ENCODE results near the gene ADGRF4. TPM values are rescaled to one million over a fixed set of nuclear protein-coding genes. Genes with fewer than 3 reads are reported as not detected.

ADGRF4 gene
- total and polyA plus RNA-seq, 9 of the 15 experiments (the other 6 are each of a cell fraction or from before 2014, with no cell fraction given): not detected

DNA sequence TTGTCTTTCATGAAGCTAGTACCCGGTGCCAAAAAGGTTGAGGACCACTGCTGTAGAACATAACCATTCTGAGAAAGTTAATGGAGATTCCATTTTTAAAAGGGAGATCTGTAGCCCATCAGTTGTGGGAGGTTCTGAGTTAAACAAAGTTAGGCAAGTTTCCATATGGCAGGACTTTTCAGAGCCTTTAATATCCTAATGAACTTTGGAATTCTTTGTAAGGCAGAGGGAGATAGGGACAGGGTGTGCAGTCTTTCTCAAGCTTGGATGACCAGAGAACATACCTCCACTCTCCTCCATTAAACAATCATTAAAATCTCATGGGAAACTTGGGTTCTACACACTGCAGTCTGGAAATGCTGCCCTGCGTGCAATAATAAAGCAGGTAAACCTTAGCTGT lies 14.8 kb downstream of the ADGRF4 start:
- TF ChIP-seq ZNF239 (CRISPR knock-in tag; IDR thresholded peaks at IDR 0.05): peak; percentile 78
- no peak for TF ChIP-seq JUND (IDR thresholded peaks at IDR 0.05; ENCODE audit: borderline replicate concordance, low read depth, low read length)
- TF ChIP-seq JUND (tag; IDR thresholded peaks at IDR 0.05; ENCODE audit: borderline replicate concordance, low read depth, low read length): no peak
- Histone ChIP-seq H2AFZ (ENCODE audit: low read depth, low read length) (no peak overlapping the region), H3K36me3 (ENCODE audit: control insufficient read depth, insufficient read depth, low read length) (no peaks in the 10 kb centered on the region), H4K20me1 (replicated peaks; ENCODE audit: control insufficient read depth, insufficient read depth, low read length) (no peaks in the 10 kb centered on the region), H3K9me3 (replicated peaks; ENCODE audit: control insufficient read depth, insufficient read depth, low read depth, low read length) (no peaks in the 10 kb centered on the region), H3K79me2 (ENCODE audit: control insufficient read depth, insufficient read depth, low read length) (no peaks in the 10 kb centered on the region), H3K4me2 (ENCODE audit: insufficient read depth, low read length) (no peak overlapping the region), H3K4me1 (replicated peaks in 1 of 2; ENCODE audit: control insufficient read depth in 2 of 2, insufficient read depth in 2 of 2, low read length in 2 of 2) (no peaks in the 10 kb centered on the region), H3K4me3 (no peak overlapping the region), H3K9ac (ENCODE audit: insufficient read depth in 1 of 2, low read depth in 2 of 2, low read length in 2 of 2) (no peak overlapping the region), H3K9me1 (ENCODE audit: control insufficient read depth, insufficient read depth, low read length) (no peaks in the 10 kb centered on the region), H3K27me3 (ENCODE audit: control insufficient read depth in 2 of 2, insufficient read depth in 2 of 2, low read length in 2 of 2) (peaks cover 4 to 6% of the 10 kb centered on the region in 2 experiments; a peak in 4 of 5 replicates), H3K27ac (ENCODE audit: extremely low read depth, low read depth, low read length) (no peak overlapping the region)
- no TSS peak for BruUV-seq (replicated peaks)
- DNase-seq (ENCODE audit: extremely low read depth in 1 of 4, low spot score in 3 of 4) (no peak), ATAC-seq (no peak), FAIRE-seq (no peak)
- intact Hi-C loops (cut with micrococcal nuclease) (no loop called here), in situ Hi-C loops (cut with MboI) (no loop called here)
- POLR2A ChIA-PET: interaction anchor here (0.9 to 1.9 kb wide), 2 partner anchors 8 to 12 kb away, joined by 3 to 4 read pairs; no protein-coding TSS in a partner anchor
- CTCF ChIA-PET (ENCODE audit: low intra/inter-chr PET ratio): interaction anchor here (0.6 kb wide), 1 partner anchor 30 kb away, joined by 3 read pairs; no protein-coding TSS in a partner anchor
- 0% methylated on average over 2 of the region's 2 CpGs for whole genome bisulfite sequencing (ENCODE audit: insufficient coverage, low coverage, missing lambda C conversion rate)

DNA sequence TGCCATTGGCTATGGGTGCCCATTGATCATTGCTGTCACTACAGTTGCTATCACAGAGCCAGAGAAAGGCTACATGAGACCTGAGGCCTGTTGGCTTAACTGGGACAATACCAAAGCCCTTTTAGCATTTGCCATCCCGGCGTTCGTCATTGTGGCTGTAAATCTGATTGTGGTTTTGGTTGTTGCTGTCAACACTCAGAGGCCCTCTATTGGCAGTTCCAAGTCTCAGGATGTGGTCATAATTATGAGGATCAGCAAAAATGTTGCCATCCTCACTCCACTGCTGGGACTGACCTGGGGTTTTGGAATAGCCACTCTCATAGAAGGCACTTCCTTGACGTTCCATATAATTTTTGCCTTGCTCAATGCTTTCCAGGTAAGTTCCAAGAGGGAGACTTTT lies 16.4 kb downstream of the ADGRF4 start:
- DNase-seq (ENCODE audit: extremely low read depth in 1 of 4, low spot score in 3 of 4) (peak in 1 of 4 experiments; percentile 8), FAIRE-seq (no peak), ATAC-seq (peak; percentile 49)
- BruUV-seq (replicated peaks): no TSS peak
- Histone ChIP-seq H3K79me2 (ENCODE audit: control insufficient read depth, insufficient read depth, low read length) (no peaks in the 10 kb centered on the region), H3K36me3 (ENCODE audit: control insufficient read depth, insufficient read depth, low read length) (no peaks in the 10 kb centered on the region), H3K4me1 (replicated peaks in 1 of 2; ENCODE audit: control insufficient read depth in 2 of 2, insufficient read depth in 2 of 2, low read length in 2 of 2) (no peaks in the 10 kb centered on the region), H4K20me1 (replicated peaks; ENCODE audit: control insufficient read depth, insufficient read depth, low read length) (no peaks in the 10 kb centered on the region), H3K9me1 (ENCODE audit: control insufficient read depth, insufficient read depth, low read length) (no peaks in the 10 kb centered on the region), H2AFZ (ENCODE audit: low read depth, low read length) (no peak overlapping the region), H3K27ac (ENCODE audit: extremely low read depth, low read depth, low read length) (no peak overlapping the region), H3K9ac (ENCODE audit: insufficient read depth in 1 of 2, low read depth in 2 of 2, low read length in 2 of 2) (no peak overlapping the region), H3K4me2 (ENCODE audit: insufficient read depth, low read length) (no peak overlapping the region), H3K9me3 (replicated peaks; ENCODE audit: control insufficient read depth, insufficient read depth, low read depth, low read length) (no peaks in the 10 kb centered on the region), H3K27me3 (ENCODE audit: control insufficient read depth in 2 of 2, insufficient read depth in 2 of 2, low read length in 2 of 2) (peaks cover 4 to 6% of the 10 kb centered on the region in 2 experiments; a peak in 4 of 5 replicates), H3K4me3 (no peak overlapping the region)
- in situ Hi-C loops (cut with MboI) (no loop called here), intact Hi-C loops (cut with micrococcal nuclease) (no loop called here)
- ChIA-PET POLR2A (no interaction called here), CTCF (ENCODE audit: low intra/inter-chr PET ratio) (no interaction called here)
- WGBS (ENCODE audit: insufficient coverage, low coverage, missing lambda C conversion rate): 0% methylated on average over 4 of the region's 4 CpGs
- TF ChIP-seq KAT7 (CRISPR knock-in tag; IDR thresholded peaks at IDR 0.05; ENCODE audit: borderline replicate concordance) (no peak), ZBTB1 (CRISPR knock-in tag; IDR thresholded peaks at IDR 0.05; ENCODE audit: borderline replicate concordance, low read depth) (no peak), RAD51 (IDR thresholded peaks at IDR 0.05; ENCODE audit: borderline replicate concordance, low read depth) (no peak), SAFB (IDR thresholded peaks at IDR 0.05; ENCODE audit: borderline replicate concordance, low read depth, low read length) (no peak), KAT2B (IDR thresholded peaks at IDR 0.05; ENCODE audit: low read depth, low read length) (no peak), GABPA (tag; conservative IDR thresholded peaks at IDR 0.05; ENCODE audit: low read depth) (peak; percentile 47; the same call in 1 of the 2 replicates)
- TF ChIP-seq, protein P1, sequence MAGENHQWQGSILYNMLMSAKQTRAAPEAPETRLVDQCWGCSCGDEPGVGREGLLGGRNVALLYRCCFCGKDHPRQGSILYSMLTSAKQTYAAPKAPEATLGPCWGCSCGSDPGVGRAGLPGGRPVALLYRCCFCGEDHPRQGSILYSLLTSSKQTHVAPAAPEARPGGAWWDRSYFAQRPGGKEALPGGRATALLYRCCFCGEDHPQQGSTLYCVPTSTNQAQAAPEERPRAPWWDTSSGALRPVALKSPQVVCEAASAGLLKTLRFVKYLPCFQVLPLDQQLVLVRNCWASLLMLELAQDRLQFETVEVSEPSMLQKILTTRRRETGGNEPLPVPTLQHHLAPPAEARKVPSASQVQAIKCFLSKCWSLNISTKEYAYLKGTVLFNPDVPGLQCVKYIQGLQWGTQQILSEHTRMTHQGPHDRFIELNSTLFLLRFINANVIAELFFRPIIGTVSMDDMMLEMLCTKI (IDR thresholded peaks at IDR 0.05; ENCODE audit: partially characterized antibody): no peak
- TF ChIP-seq, protein P2, sequence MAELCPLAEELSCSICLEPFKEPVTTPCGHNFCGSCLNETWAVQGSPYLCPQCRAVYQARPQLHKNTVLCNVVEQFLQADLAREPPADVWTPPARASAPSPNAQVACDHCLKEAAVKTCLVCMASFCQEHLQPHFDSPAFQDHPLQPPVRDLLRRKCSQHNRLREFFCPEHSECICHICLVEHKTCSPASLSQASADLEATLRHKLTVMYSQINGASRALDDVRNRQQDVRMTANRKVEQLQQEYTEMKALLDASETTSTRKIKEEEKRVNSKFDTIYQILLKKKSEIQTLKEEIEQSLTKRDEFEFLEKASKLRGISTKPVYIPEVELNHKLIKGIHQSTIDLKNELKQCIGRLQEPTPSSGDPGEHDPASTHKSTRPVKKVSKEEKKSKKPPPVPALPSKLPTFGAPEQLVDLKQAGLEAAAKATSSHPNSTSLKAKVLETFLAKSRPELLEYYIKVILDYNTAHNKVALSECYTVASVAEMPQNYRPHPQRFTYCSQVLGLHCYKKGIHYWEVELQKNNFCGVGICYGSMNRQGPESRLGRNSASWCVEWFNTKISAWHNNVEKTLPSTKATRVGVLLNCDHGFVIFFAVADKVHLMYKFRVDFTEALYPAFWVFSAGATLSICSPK (IDR thresholded peaks at IDR 0.05; ENCODE audit: borderline replicate concordance): no peak

Data from K562 (cell line).